Measurements from ENCODE around the gene ACP3. TPM values are rescaled to one million over a fixed set of nuclear protein-coding genes. Genes with fewer than 3 reads are reported as not detected.

ACP3 gene
- total and polyA plus RNA-seq, 2 of the 13 experiments (the other 11 are each of a cell fraction or from before 2014, with no cell fraction given), result not detected

GRCh38 chr3:132276228-132276906 is 40.8 kb upstream of the ACP3 start (continued):
- no peak for TF ChIP-seq SKIL (CRISPR knock-in tag; IDR thresholded peaks at IDR 0.05; ENCODE audit: borderline replicate concordance)
- no peak for TF ChIP-seq TBP (CRISPR knock-in tag; IDR thresholded peaks at IDR 0.05)
- no peak for TF ChIP-seq ZNF597 (CRISPR knock-in tag; IDR thresholded peaks at IDR 0.05)
- no peak for TF ChIP-seq ZMYM2 (CRISPR knock-in tag; IDR thresholded peaks at IDR 0.05)

GRCh38 chr3:132279030-132279429 is 38.2 kb upstream of the ACP3 start:
- 28% methylated on average over 2 of the region's 2 CpGs for WGBS (ENCODE audit: low lambda C conversion rate)
- Histone ChIP-seq H2AFZ (ENCODE audit: low read length) (no peak overlapping the region), H3K4me3 (replicated peaks in 1 of 3; ENCODE audit: insufficient read depth in 1 of 3, low read depth in 2 of 3, low read length in 3 of 3) (no peak overlapping the region), H3K9me3 (ENCODE audit: low read length) (peaks cover 6% of the 10 kb centered on the region; the same call in 1 of the 2 replicates), H3K27me3 (ENCODE audit: control insufficient read depth in 1 of 2, insufficient read depth in 2 of 2, low read length in 2 of 2) (peaks cover 0 to 3% of the 10 kb centered on the region in 2 experiments; a peak in 1 of 5 replicates), H3K4me1 (ENCODE audit: insufficient read depth, low read length) (no peaks in the 10 kb centered on the region), H3K9ac (ENCODE audit: insufficient read depth, low read depth, low read length) (no peak overlapping the region), H3K36me3 (replicated peaks in 1 of 2; ENCODE audit: control insufficient read depth in 1 of 2, insufficient read depth in 2 of 2, low read length in 2 of 2) (no peaks in the 10 kb centered on the region), H3K79me2 (ENCODE audit: insufficient read depth, low read length) (no peaks in the 10 kb centered on the region), H4K20me1 (ENCODE audit: insufficient read depth, low read length) (no peaks in the 10 kb centered on the region), H3K4me2 (ENCODE audit: low read depth, low read length) (no peak overlapping the region), H3K27ac (ENCODE audit: extremely low read length, insufficient read depth, low read length) (no peak overlapping the region)
- CTCF ChIA-PET (ENCODE audit: low intra/inter-chr PET ratio, low total read pairs), result no interaction called here
- no peak for FAIRE-seq
- POLR2A ChIA-PET, result no interaction called here
- no peak for DNase-seq (ENCODE audit: low spot score)
- in situ Hi-C loops (cut with HindIII; ENCODE audit: extremely low pct_ligation_motif_present, low pct_unique_long_range_greater_than_20kb), result no loop called here
- ATAC-seq, result no peak
- BruUV-seq (replicated peaks), result no TSS peak
- TF ChIP-seq ZHX2 (IDR thresholded peaks at IDR 0.05; ENCODE audit: low read depth) (no peak), ZHX2 (CRISPR knock-in tag; IDR thresholded peaks at IDR 0.05; ENCODE audit: borderline replicate concordance) (no peak)
- intact Hi-C loops (cut with micrococcal nuclease; ENCODE audit: unreplicated experiment), result no loop called here

Measured in HepG2 (cell line).